Right lobe of liver (tissue), 6 donors: ENCODE measurements around the gene LPAR3. TPM values are rescaled to one million over a fixed set of nuclear protein-coding genes. Genes with fewer than 3 reads are reported as not detected.

Source experiments
- ATAC-seq, 4 donors: fragments of 200-7000 bp; cut with Tn5 transposase; one replicate each; pipeline ENCODE4 v1.9.1; 2020; ENCODE audit warnings: mild to moderate bottlenecking in 4 of 4, moderate library complexity in 4 of 4
- DNase-seq, 3 donors: peaks; one replicate each; pipeline ENCODE4 v3.0.0-alpha.2; 2020
- H3K27ac ChIP-seq, 3 donors: fragments of 200-600 bp; one replicate each; pipeline ENCODE4 v1.8.0; 2022
- H3K27me3 ChIP-seq, 2 donors: fragments of 200-600 bp; one replicate each; pipeline ENCODE4 v1.8.0; 2022
- H3K36me3 ChIP-seq, 4 donors: fragments of 200-600 bp; sonication (generic) in 1 of 4; one replicate each; pipeline versions ENCODE4 v1.5.1 to v1.8.0; 2017 to 2022; ENCODE audit warnings: control low read depth in 1 of 4
- H3K4me1 ChIP-seq, 4 donors: fragments of 200-600 bp; sonication (generic) in 1 of 4; one replicate each; pipeline versions ENCODE4 v1.5.1 to v1.8.0; 2017 to 2022; ENCODE audit warnings: control low read depth in 1 of 4
- H3K4me3 ChIP-seq, 3 donors: fragments of 200-600 bp; one replicate each; pipeline ENCODE4 v1.8.0; 2022
- H3K9me3 ChIP-seq, 4 donors: fragments of 200-600 bp; sonication (generic) in 1 of 4; one replicate each; pipeline versions ENCODE4 v1.5.1 to v1.8.0; 2017 to 2022; ENCODE audit warnings: control low read depth in 1 of 4
- CTCF ChIP-seq, 4 donors: fragments of 200-600 bp in 3 of 4; fragments of 450-650 bp in 1 of 4; IDR thresholded peaks; one replicate each; pipeline versions ENCODE4 v1.5.1 to v1.8.0; 2016 to 2022; ENCODE audit warnings: antibody characterized with exemption in 4 of 4, mild to moderate bottlenecking in 2 of 4
- POLR2A ChIP-seq: fragments of 450-650 bp; IDR thresholded peaks from one replicate; pipeline ENCODE4 v1.6.1; 2017; ENCODE audit warnings: antibody characterized with exemption, mild to moderate bottlenecking
- WGBS: methylation state at CpG from one replicate; pipeline ENCODE4 v1.1.6; 2018; ENCODE audit warnings: low coverage, low lambda C conversion rate; ENCODE audit not compliant: insufficient coverage; ENCODE audit errors: missing lambda C conversion rate; 5-methylcytosine and 5-hydroxymethylcytosine counted together
- intact Hi-C, 2 donors: fragments of 100-400 bp; cut with DNase I; formaldehyde crosslinking; loops; one replicate each; pipeline versions ENCODE4 v1.11.2 to v1.14.1; 2022
- total RNA-seq, 6 experiments: library from RNA; depleted of rRNA in 2 of 6; stranded (reverse); fragments of >200 nt in 2 of 6; fragmentation: NEBNext Ultra II Directional in 3 of 6; extraction: Animal tissue kit (Norgen Biotek cat#: 25700) in 3 of 6; gene quantifications; one replicate each; pipeline versions ENCODE4 v1.1.0 to v1.2.4, GENCODE V29; 2016 to 2023
- donor health status: DM: no; HTN: yes; CAD: no.
- donor health status: DM: no; HTN: no; CAD: no.
- donor health status: DM: no; HTN: no; CAD: no.
- donor health status: DM: no; HTN: yes; CAD: no.
- donor health status: DM: no; HTN: yes; CAD: no.

LPAR3 gene
- total RNA-seq, 6 experiments from 2014 or later, result 0.31 TPM; not detected in 5

GRCh38 chr1:84763912-84764680 lies 128.9 kb downstream of the LPAR3 start:
- H3K36me3 ChIP-seq, result no peaks in the 10 kb centered on the region
- no peaks in the 10 kb centered on the region for H3K4me1 ChIP-seq
- DNase-seq (no peak), ATAC-seq (no peak)
- intact Hi-C loops, result no loop called here
- H3K27me3 ChIP-seq, result no peaks in the 10 kb centered on the region
- no peak overlapping the region for H3K4me3 ChIP-seq
- WGBS, result 39% methylated on average over 13 of the region's 13 CpGs
- H3K9me3 ChIP-seq, result no peaks in the 10 kb centered on the region
- no peak overlapping the region for H3K27ac ChIP-seq
- TF ChIP-seq POLR2A (no peak), CTCF (IDR thresholded peaks at IDR 0.05) (no peak)

- Histone ChIP-seq H3K27ac (no peak overlapping the region), H3K36me3 (no peaks in the 10 kb centered on the region), H3K4me1 (no peaks in the 10 kb centered on the region), H3K27me3 (no peaks in the 10 kb centered on the region), H3K9me3 (no peaks in the 10 kb centered on the region), H3K4me3 (no peak overlapping the region)
- 80% methylated on average over 2 of the region's 5 CpGs for WGBS
- no peak for TF ChIP-seq CTCF (IDR thresholded peaks at IDR 0.05)
- TF ChIP-seq POLR2A, result no peak
- peak in 2 of 4 donors; percentile 58 to 64 for ATAC-seq
- intact Hi-C loops, result no loop called here
- no peak for DNase-seq
Observed at GRCh38 chr1:84762664-84763063, 130.3 kb downstream of the LPAR3 start.

Other genes starting within 250 kb of the LPAR3 start
- gene SSX2IP, start 202.7 kb downstream of the LPAR3 start, total RNA-seq, result 10 to 100 TPM in 3 of 6 experiments, 1 to 10 TPM in 3; 5.0 to 16.1 (median 8.3) TPM
- under 1 TPM in 2 of 6 experiments, not detected in 4; 0.09 to 0.19 TPM for gene MCOLN2, start 103.9 kb upstream of the LPAR3 start, total RNA-seq
- gene MCOLN3, start 155.3 kb upstream of the LPAR3 start, total RNA-seq, result under 1 TPM; 0.09 to 0.26 (median 0.15) TPM